Fibroblast of lung (primary cell): ENCODE data around the gene COPS4. TPM values are rescaled to one million over a fixed set of nuclear protein-coding genes. Genes with fewer than 3 reads are reported as not detected.

Experiments used
- DNase-seq, 2 donors: peaks; one replicate each; pipeline versions ENCODE4 v3.0.0 to v3.0.0-alpha.2; 2010; ENCODE audit warnings: low read depth in 2 of 2
- H2AFZ ChIP-seq: 2 replicates; pipeline ENCODE4 v1.5.1; 2012; ENCODE audit warnings: low read length, control low read depth, inconsistent platforms
- H3K27ac ChIP-seq: 2 replicates; pipeline ENCODE4 v1.5.1; 2011; ENCODE audit warnings: low read length, control low read depth; ENCODE audit not compliant: insufficient read depth
- H3K27me3 ChIP-seq: 2 replicates; pipeline ENCODE4 v1.5.1; 2011; ENCODE audit warnings: mild to moderate bottlenecking, low read length; ENCODE audit not compliant: control insufficient read depth, insufficient read depth
- H3K36me3 ChIP-seq: 2 replicates; pipeline ENCODE4 v1.5.1; 2011; ENCODE audit warnings: low read length; ENCODE audit not compliant: control insufficient read depth, insufficient read depth
- H3K4me1 ChIP-seq: 2 replicates; pipeline ENCODE4 v1.5.1; 2011; ENCODE audit warnings: low read length; ENCODE audit not compliant: control insufficient read depth, insufficient read depth; ENCODE audit errors: extremely low read depth
- H3K4me2 ChIP-seq: 2 replicates; pipeline ENCODE4 v1.5.1; 2011; ENCODE audit warnings: low read length, control low read depth; ENCODE audit not compliant: insufficient read depth; ENCODE audit errors: extremely low read depth
- H3K4me3 ChIP-seq, 4 experiments: fragments of 200-600 bp in 1 of 4; sonication (generic) in 1 of 4; replicated peaks in 1 of 4; 2 replicates each; pipeline ENCODE4 v1.5.1; 2011 to 2016; ENCODE audit warnings: low read length in 4 of 4, low read depth in 3 of 4, mild to moderate bottlenecking in 3 of 4, control low read depth in 2 of 4, inconsistent platforms in 1 of 4, mixed read lengths in 1 of 4; ENCODE audit not compliant: insufficient read depth in 1 of 4; ENCODE audit errors: control extremely low read depth in 1 of 4
- H3K79me2 ChIP-seq: 2 replicates; pipeline ENCODE4 v1.5.1; 2012; ENCODE audit warnings: mild to moderate bottlenecking, low read length, inconsistent platforms; ENCODE audit not compliant: control insufficient read depth, insufficient read depth
- H3K9ac ChIP-seq: 2 replicates; pipeline ENCODE4 v1.5.1; 2011; ENCODE audit warnings: mild to moderate bottlenecking, low read length, control low read depth; ENCODE audit not compliant: insufficient read depth
- H3K9me3 ChIP-seq: 2 replicates; pipeline ENCODE4 v1.5.1; 2012; ENCODE audit warnings: low read depth, low read length; ENCODE audit not compliant: control insufficient read depth, insufficient read depth
- H4K20me1 ChIP-seq: 2 replicates; pipeline ENCODE4 v1.5.1; 2011; ENCODE audit warnings: low read length; ENCODE audit not compliant: control insufficient read depth, insufficient read depth; ENCODE audit errors: extremely low read depth
- CTCF ChIP-seq, 2 donors: IDR thresholded peaks in 1 of 2; conservative IDR thresholded peaks in 1 of 2; 1 replicate in 1 of 2; 2 replicates in 1 of 2; pipeline ENCODE4 v1.5.1; 2011 to 2012; ENCODE audit warnings: low read length in 2 of 2, control low read depth in 1 of 2, inconsistent platforms in 1 of 2, low read depth in 1 of 2, mild to moderate bottlenecking in 1 of 2
- EZH2 ChIP-seq: IDR thresholded peaks from 2 replicates; pipeline ENCODE4 v1.5.1; 2012; ENCODE audit warnings: low read length, control low read depth, mild to moderate bottlenecking; ENCODE audit errors: missing control alignments
- polyA plus RNA-seq, 2 donors: library from polyadenylated mRNA; depleted of rRNA in 1 of 2; stranded (reverse) in 1 of 2; unstranded in 1 of 2; fragments of >200 nt; gene quantifications; 2 replicates each; pipeline ENCODE4 v1.2.1, GENCODE V29; 2011 to 2012; ENCODE audit warnings: missing spikeins in 1 of 2
- total RNA-seq: library from RNA; depleted of rRNA; stranded (reverse); fragments of >200 nt; gene quantifications from 2 replicates; pipeline ENCODE4 v1.2.1, GENCODE V29; 2014

Gene COPS4
- total and polyA plus RNA-seq, 2 donors (not counting 1 experiment from before 2014, with no cell fraction given) = 82.3 to 128 TPM

GRCh38 chr4:83013420-83013867 lies 21.5 kb upstream of the COPS4 start:
- no peaks in the 10 kb centered on the region for H3K27me3 ChIP-seq
- no peaks in the 10 kb centered on the region for H4K20me1 ChIP-seq
- H3K4me1 ChIP-seq = no peaks in the 10 kb centered on the region
- peak overlapping the region; percentile 48 for H2AFZ ChIP-seq
- no peaks in the 10 kb centered on the region for H3K9me3 ChIP-seq
- TF ChIP-seq EZH2 (no peak), CTCF (conservative IDR thresholded peaks at IDR 0.05 in 1 of 2, IDR thresholded peaks at IDR 0.05 in 1 of 2; ENCODE audit: low read depth in 1 of 2, low read length in 2 of 2) (no peak)
- peak overlapping the region; percentile 1 for H3K9ac ChIP-seq
- peak overlapping the region; percentile 31 to 97 (median 68) for H3K4me3 ChIP-seq
- peak overlapping the region; percentile 91 for H3K4me2 ChIP-seq
- H3K79me2 ChIP-seq = peaks cover 32% of the 10 kb centered on the region
- H3K27ac ChIP-seq = peak overlapping the region; percentile 59
- H3K36me3 ChIP-seq = no peaks in the 10 kb centered on the region
- DNase-seq = no peak

- no peaks in the 10 kb centered on the region for H3K9me3 ChIP-seq
- no peaks in the 10 kb centered on the region for H3K4me1 ChIP-seq
- DNase-seq = no peak
- peak overlapping the region; percentile 48 for H2AFZ ChIP-seq
- no peaks in the 10 kb centered on the region for H4K20me1 ChIP-seq
- peak overlapping the region; percentile 91 for H3K4me2 ChIP-seq
- TF ChIP-seq EZH2 (no peak), CTCF (conservative IDR thresholded peaks at IDR 0.05 in 1 of 2, IDR thresholded peaks at IDR 0.05 in 1 of 2; ENCODE audit: low read depth in 1 of 2, low read length in 2 of 2) (no peak)
- peak overlapping the region; percentile 31 to 97 (median 68) for H3K4me3 ChIP-seq
- no peaks in the 10 kb centered on the region for H3K36me3 ChIP-seq
- peaks cover 28% of the 10 kb centered on the region for H3K79me2 ChIP-seq
- H3K9ac ChIP-seq = no peak overlapping the region
- no peak overlapping the region for H3K27ac ChIP-seq
- H3K27me3 ChIP-seq = no peaks in the 10 kb centered on the region
Observed at GRCh38 chr4:83013902-83014301, 21.1 kb upstream of the COPS4 start.

DNA sequence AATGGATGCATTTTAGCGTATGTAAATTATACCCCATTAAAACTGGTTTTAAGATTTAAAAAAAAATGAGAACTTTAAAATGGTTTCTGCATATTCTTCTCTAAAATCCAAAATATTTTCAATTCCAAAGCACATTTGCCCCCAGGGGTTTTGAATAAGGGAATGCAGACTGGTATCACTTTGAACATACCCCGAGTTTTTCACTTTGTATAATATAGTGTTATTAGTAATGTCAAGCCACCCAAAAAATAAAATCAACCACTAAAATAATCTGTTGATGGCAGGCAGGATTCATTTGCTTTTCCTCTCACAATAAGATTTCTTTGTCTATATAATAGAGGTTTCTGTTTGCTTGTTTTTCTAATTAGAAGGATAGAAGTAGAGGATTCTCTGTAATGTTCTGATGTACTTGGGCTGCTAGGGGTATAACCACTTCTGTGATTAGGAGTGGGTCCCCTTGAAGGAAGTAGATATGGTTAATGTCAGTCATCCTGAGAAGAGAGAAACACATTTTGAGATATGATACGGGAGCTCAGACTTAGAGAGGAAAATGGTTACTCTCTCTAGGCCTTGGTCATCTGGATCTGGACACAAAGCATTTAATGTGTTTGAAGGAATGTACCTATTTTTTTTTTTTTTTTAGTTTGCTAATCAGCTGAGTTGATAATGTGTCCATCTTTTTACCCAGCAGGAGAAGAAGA lies 15.0 kb upstream of the COPS4 start:
- no peak overlapping the region for H3K4me3 ChIP-seq
- no peak for DNase-seq
- H3K9me3 ChIP-seq = no peaks in the 10 kb centered on the region
- H3K79me2 ChIP-seq = no peaks in the 10 kb centered on the region
- no peaks in the 10 kb centered on the region for H3K4me1 ChIP-seq
- H4K20me1 ChIP-seq = no peaks in the 10 kb centered on the region
- H3K27ac ChIP-seq = no peak overlapping the region
- no peak overlapping the region for H2AFZ ChIP-seq
- no peak overlapping the region for H3K4me2 ChIP-seq
- no peaks in the 10 kb centered on the region for H3K36me3 ChIP-seq
- no peaks in the 10 kb centered on the region for H3K27me3 ChIP-seq
- H3K9ac ChIP-seq = no peak overlapping the region
- no peak for TF ChIP-seq CTCF (conservative IDR thresholded peaks at IDR 0.05 in 1 of 2, IDR thresholded peaks at IDR 0.05 in 1 of 2; ENCODE audit: low read depth in 1 of 2, low read length in 2 of 2)
- TF ChIP-seq EZH2 = no peak
